ENCODE data around the gene BICRA.

DNA sequence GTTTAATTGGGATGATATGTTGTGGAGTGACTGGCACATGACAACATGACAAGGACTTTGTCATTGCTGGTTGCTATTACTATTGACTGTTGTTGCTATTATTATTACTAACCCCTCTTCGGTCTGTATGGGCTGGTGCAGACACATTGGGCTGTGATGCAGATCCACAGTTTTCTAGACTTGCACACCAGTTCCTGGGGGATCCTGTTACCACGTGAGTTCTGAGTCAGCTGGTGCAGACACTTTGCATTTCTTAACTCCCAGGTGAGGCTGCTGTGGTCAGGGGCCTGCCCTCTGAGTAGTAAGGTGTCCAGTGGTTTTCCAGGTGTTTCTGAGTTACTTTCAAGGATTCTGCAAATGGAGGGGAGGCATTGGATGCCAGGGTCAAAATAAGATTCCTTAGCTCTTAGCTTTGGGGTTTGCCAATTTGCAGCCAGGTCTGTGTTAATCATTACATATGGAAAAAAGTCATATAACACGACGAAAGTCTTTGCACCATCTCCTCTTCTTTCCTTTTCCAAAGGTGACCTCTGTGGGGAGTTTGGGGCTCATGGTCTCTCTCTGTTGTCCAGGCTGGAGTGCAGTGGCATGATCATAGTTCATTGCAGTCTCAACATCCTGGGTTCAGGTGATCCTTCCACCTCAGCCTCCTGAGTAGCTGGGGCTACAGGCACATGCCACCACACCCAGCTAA lies 19.3 kb downstream of the BICRA start:
- TF ChIP-seq, protein P1, sequence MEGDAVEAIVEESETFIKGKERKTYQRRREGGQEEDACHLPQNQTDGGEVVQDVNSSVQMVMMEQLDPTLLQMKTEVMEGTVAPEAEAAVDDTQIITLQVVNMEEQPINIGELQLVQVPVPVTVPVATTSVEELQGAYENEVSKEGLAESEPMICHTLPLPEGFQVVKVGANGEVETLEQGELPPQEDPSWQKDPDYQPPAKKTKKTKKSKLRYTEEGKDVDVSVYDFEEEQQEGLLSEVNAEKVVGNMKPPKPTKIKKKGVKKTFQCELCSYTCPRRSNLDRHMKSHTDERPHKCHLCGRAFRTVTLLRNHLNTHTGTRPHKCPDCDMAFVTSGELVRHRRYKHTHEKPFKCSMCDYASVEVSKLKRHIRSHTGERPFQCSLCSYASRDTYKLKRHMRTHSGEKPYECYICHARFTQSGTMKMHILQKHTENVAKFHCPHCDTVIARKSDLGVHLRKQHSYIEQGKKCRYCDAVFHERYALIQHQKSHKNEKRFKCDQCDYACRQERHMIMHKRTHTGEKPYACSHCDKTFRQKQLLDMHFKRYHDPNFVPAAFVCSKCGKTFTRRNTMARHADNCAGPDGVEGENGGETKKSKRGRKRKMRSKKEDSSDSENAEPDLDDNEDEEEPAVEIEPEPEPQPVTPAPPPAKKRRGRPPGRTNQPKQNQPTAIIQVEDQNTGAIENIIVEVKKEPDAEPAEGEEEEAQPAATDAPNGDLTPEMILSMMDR (IDR thresholded peaks at IDR 0.05; ENCODE audit: poor library complexity), result no peak
- TF ChIP-seq EZH2 (IDR thresholded peaks at IDR 0.05; ENCODE audit: borderline replicate concordance) (no peak), EZH2phosphoT487 (IDR thresholded peaks at IDR 0.05; ENCODE audit: low read depth, severe bottlenecking, unreplicated experiment) (no peak)

Measured in hepatocyte (in vitro differentiated cells).